HK-2 (cell line): ENCODE results near the gene CHIT1.
"Not testable (repeated sequence)": the region's sequence is repeated elsewhere in the genome, so short reads cannot be mapped to it uniquely, and the experiment has no call there.

Experiments used
- DNase-seq: peaks from one replicate; pipeline ENCODE4 v3.0.0-alpha.2; 2018; ENCODE audit not compliant: unreplicated experiment

Gene CHIT1

GRCh38 chr1:203265541-203265940 lies 36.1 kb upstream of the CHIT1 start:
- no peak for DNase-seq

- DNase-seq: no peak
Measured at GRCh38 chr1:203264052-203264501, 34.6 kb upstream of the CHIT1 start.

DNA sequence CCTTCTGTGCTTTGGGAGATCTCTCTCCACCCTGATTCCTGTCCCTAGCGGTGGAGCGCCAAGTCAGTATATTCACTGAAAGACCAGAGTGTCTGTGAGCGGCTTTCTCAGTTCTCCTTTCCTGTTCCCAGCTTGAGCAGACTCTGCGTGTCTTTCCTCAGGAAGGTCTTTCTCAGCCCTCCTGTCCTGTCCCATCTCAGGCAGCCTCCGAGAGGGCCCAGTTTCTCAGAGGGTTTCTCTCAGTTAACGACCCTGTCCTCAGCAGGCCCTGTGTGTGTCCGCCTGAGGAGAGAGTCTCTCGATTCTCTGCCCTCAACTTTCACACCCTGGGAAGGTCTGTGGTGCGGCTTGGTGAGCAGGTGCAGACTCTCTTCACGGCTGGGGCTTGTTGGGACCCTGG lies 34.0 kb upstream of the CHIT1 start:
- no peak for DNase-seq

DNA sequence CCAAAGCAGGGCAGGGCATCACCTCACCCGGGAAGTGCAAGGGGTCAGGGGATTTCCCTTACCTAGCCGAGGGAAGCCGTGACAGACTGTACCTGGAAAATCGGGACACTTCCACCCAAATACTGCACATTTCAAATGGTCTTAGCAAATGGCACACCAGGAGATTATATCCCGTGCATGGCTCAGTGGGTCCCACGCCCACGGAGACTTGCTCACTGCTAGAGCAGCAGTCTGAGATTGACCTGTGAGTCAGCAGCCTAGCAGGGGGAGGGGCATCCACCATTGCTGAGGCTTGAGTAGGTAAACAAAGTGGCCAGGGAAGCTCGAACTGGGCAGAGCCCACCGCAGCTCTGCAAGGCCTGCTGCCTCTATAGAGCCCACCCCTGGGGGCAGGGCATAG lies 27.2 kb upstream of the CHIT1 start:
- DNase-seq: not testable (repeated sequence)

GRCh38 chr1:203254782-203255181 lies 25.3 kb upstream of the CHIT1 start:
- DNase-seq: not testable (repeated sequence)

DNA sequence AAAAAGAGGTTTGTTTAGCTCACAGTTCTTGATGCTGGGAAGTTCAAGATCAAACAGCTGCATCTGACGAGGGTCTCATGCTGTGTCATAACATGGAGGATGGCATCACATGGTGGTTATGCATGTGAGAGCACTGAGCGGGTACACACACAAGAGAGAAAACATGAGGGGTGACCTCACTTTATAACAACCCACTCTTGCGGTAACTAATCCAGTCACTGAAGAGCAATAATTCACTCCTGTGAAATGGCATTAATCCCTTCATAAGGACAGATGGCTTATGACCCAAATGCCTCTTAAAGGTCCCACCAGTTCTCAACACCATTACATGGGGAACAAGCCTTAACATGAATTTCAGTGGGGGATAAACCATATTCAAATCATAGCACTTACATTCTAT lies 23.2 kb upstream of the CHIT1 start:
- no peak for DNase-seq

GRCh38 chr1:203251466-203251865 lies 22.0 kb upstream of the CHIT1 start:
- DNase-seq: no peak

- DNase-seq: no peak
Measured at GRCh38 chr1:203250911-203251310, 21.4 kb upstream of the CHIT1 start.

DNA sequence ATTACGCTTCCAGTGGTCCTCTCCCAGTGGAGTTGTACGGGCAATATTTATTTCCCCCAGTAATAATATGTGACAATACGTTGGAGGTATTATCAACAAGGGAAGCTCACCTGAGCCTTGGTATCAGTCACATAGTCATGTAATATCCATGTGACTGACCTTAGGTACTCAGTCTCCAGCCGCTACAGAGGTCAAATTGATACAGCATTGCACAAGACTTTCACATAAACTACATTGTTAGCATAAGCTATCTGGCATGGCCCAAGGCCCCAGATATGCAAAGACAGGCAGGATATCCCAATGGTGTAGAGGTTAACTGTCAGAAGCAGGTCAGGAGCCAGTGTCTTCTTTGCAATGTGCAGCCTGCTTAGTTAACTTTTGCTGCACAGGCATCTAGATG lies 15.3 kb upstream of the CHIT1 start:
- DNase-seq: no peak

- not testable (repeated sequence) for DNase-seq
Measured at GRCh38 chr1:203241708-203242107, 12.2 kb upstream of the CHIT1 start.

DNA sequence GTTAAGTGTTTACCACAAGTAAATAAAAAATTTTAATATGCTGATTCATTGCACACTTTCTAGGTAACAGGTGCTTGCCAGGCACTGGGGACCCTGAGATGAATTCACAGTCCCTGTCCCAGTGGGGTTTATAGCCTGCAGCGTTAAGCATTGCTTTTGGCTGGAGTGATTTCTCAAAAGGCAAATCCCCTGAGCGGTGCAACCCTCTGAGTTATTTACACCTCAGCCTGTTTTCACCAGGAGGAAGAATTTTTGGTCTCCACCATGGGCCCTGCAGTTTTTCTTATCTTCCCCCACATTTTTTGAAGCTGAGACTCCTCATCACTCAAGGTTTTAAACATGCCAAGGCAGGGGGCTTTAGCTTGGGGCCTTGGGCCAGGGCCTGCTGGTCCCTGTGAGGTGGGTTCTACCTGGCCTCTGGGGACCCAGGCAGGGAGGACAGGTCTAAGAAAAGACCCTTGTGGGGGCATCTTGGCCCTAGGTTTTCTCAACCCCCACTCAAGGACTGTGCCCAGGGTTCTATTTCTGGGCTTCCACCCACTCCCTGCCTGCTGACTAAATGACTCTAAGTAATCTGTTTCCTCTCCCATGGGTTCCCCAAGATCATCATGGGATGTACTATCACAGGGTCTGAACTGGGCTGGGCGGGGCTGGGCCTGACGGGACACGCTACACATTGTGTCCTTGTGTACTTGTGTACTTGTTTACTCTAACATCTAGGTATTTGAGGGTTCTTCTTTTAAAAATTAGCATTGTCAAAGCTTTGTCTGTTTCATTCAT lies 10.2 kb upstream of the CHIT1 start:
- DNase-seq: no peak

DNA sequence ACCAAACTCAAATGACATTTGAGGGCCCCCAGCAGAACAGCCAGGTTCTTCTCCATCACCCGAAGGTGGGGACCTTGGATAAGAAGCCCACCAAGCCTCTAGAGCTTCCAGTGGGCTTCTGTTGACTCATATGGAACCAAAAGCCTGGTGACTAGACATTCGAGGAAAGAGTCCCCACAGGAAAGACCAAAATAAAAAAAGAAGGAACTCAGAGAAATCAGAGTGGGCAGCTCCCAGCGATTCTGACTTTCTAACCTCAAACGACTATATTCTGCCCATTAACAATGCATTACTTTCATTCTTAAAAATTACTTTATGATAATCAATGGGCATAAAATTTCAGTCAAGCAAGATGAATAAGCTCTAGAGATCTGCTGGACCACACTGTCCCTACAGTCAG lies 9.6 kb upstream of the CHIT1 start:
- no peak for DNase-seq

DNA sequence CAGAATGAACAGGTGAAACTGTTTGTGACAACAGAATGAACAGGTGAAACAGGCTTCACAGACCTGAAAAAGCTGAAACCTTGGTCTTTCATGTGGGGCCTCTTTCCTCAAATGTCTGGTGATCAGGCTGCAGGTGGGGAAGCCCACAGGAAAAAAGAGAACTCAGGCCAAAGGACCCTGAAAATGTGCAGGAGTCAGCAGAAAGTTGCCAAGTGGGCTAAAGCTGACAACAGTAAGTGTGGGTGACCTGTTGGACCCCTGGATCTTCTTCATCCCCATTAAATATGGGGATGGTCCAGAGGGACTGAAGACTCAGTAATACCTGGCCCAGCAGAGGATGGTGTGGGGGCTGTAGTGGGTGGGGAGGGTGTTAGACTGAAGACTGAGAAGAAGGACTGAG lies 9.1 kb upstream of the CHIT1 start:
- no peak for DNase-seq

DNA sequence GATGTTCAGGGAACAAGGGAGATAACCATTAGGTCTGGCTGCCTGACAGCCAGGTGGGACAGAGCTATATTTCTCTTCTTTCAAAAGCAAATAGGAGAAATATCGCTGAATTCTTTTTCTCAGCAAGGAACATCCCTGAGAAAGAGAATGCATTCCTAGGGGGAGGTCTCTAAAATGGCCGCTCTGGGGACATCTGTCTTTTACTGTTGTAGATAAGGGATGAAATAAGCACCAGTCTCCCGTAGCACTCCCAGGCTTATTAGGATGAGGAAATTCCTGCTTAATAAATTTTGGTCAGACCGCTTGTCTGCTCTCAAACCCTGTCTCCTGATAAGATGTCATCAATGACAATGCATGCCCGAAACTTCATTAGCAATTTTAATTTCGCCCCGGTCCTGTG lies 5.4 kb upstream of the CHIT1 start:
- DNase-seq: not testable (repeated sequence)

DNA sequence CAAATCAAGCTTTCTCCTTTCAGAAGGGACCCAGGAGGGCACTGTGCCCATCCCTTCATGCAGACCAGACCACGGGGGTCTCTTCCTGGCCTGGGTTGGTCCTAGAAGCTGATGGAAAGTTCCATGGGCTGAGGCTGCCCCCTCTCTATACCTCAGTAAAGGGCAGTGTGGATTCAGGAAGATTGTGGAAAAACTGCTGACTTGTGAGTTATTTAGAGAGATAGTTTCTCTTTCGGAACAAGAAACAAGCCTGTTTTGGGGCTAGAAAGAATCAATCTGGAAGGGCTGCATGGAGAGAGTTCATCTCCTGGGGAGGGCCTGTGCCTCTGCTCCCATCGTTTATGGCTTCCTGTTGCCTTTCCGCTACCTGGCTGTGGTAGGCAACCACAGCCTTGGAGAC lies 803 bp downstream of the CHIT1 start:
- DNase-seq: no peak

GRCh38 chr1:203227371-203228083 lies 1.9 kb downstream of the CHIT1 start:
- DNase-seq: no peak

DNA sequence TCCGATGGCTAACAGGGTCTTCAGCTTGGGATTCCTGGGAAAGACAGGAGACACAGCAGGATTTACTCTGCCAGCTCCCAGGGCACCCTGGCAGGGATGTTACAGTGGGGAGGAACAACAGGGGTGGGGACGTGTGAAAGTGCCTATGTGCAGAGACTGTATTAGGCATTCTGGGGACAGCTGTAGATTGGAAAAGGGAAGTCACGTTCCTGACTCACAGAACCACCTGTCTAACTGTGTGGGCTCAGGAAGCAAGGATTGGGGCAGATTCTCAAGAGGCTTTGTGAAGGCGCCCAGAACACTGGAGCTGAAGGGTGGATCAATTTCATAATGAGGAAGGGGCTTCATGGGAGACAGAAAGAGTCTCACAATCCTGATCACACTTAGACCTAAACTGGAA lies 4.4 kb downstream of the CHIT1 start:
- no peak for DNase-seq

- no peak for DNase-seq
Measured at GRCh38 chr1:203223012-203223775, 6.3 kb downstream of the CHIT1 start.

DNA sequence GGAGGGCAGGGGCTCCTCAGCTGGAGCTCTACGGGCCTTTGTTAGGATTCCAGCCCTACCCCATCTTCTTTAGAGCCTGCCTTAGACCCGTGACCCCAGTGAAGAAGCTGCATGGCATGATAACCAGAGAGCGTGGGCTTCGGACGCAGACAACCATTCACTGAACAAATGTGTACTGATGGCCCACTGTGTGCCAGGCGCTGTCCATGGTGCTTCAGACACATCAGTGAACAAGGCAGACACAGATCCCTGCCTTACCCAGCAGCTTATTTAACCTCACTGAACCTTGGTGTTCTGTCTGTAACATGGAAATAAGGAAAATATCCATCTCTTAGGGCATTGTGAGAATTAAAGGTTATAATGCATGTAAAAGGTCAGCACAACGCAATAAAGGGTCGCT lies 9.5 kb downstream of the CHIT1 start:
- no peak for DNase-seq

- DNase-seq: no peak
Measured at GRCh38 chr1:203219171-203219570, 10.3 kb downstream of the CHIT1 start.

GRCh38 chr1:203217668-203218067 lies 11.8 kb downstream of the CHIT1 start:
- DNase-seq: no peak

- no peak for DNase-seq
Measured at GRCh38 chr1:203217139-203217655, 12.3 kb downstream of the CHIT1 start.
